Calu3 (cell line): ENCODE data around the gene RNF213. TPM values are rescaled to one million over a fixed set of nuclear protein-coding genes. Genes with fewer than 3 reads are reported as not detected.

Source experiments
- BruUV-seq: library from RNA; stranded (reverse); fragments of 400-500 nt; replicated peaks from 2 replicates; lab custom pipeline; 2021; lab: Mats Ljungman, UMichigan
- CTCF ChIA-PET: fragments of 300-600 bp; sonication (Branson Sonifier 250); formaldehyde crosslinking; loops from one replicate; lab custom pipeline; 2022; ENCODE audit warnings: antibody characterized with exemption; lab: Charles Lee
- DNase-seq: peaks from one replicate; pipeline ENCODE4 v3.0.0; 2022
- H3K27ac Mint-ChIP-seq: one replicate; pipeline ENCODE4 v1.8.0; 2022; ENCODE audit warnings: mixed read lengths; ENCODE audit not compliant: unreplicated experiment
- H3K27me3 Mint-ChIP-seq: one replicate; pipeline ENCODE4 v1.8.0; 2022; ENCODE audit warnings: mixed read lengths; ENCODE audit not compliant: unreplicated experiment
- H3K36me3 Mint-ChIP-seq: one replicate; pipeline ENCODE4 v1.8.0; 2022; ENCODE audit warnings: mild to moderate bottlenecking, moderate library complexity, mixed read lengths; ENCODE audit not compliant: insufficient read depth, unreplicated experiment
- H3K4me1 Mint-ChIP-seq: one replicate; pipeline ENCODE4 v1.8.0; 2022; ENCODE audit warnings: mild to moderate bottlenecking, low read depth, mixed read lengths; ENCODE audit not compliant: unreplicated experiment
- H3K4me3 Mint-ChIP-seq: one replicate; pipeline ENCODE4 v1.8.0; 2022; ENCODE audit warnings: mild to moderate bottlenecking, low read depth, moderate library complexity, mixed read lengths; ENCODE audit not compliant: unreplicated experiment
- H3K9me3 Mint-ChIP-seq: one replicate; pipeline ENCODE4 v1.8.0; 2022; ENCODE audit warnings: low read depth, mixed read lengths; ENCODE audit not compliant: unreplicated experiment
- CTCF ChIP-seq: fragments of 200-600 bp; IDR thresholded peaks from one replicate; pipeline ENCODE4 v1.8.0; 2022; ENCODE audit warnings: antibody characterized with exemption; ENCODE audit not compliant: unreplicated experiment
- intact Hi-C: fragments of 100-400 bp; cut with micrococcal nuclease; formaldehyde crosslinking; loops from one replicate; pipeline ENCODE4 v1.10.0; 2022; ENCODE audit not compliant: unreplicated experiment
- total RNA-seq: library from RNA; stranded (reverse); gene quantifications from 2 replicates; pipeline ENCODE4 v1.2.3, GENCODE V29; 2022

The RNF213 gene
- total RNA-seq, 1 experiment from 2014 or later: 221 TPM

- intact Hi-C loops: no loop called here
- Mint-ChIP-seq H3K27me3 (no peaks in the 10 kb centered on the region), H3K9me3 (no peaks in the 10 kb centered on the region), H3K4me3 (no peak overlapping the region), H3K36me3 (peaks cover 36% of the 10 kb centered on the region), H3K27ac (no peak overlapping the region), H3K4me1 (no peaks in the 10 kb centered on the region)
- no peak for TF ChIP-seq CTCF
- CTCF ChIA-PET: no interaction called here
- no TSS peak for BruUV-seq
- no peak for DNase-seq
Observed at GRCh38 chr17:80283116-80283852, 22.6 kb downstream of the RNF213 start.

GRCh38 chr17:80284631-80285030, 24.0 kb downstream of the RNF213 start:
- no TSS peak for BruUV-seq
- TF ChIP-seq CTCF: no peak
- H3K27me3 Mint-ChIP-seq: no peaks in the 10 kb centered on the region
- no peak for DNase-seq
- H3K9me3 Mint-ChIP-seq: no peaks in the 10 kb centered on the region
- H3K4me3 Mint-ChIP-seq: no peak overlapping the region
- no peak overlapping the region for H3K27ac Mint-ChIP-seq
- peaks cover 39% of the 10 kb centered on the region for H3K36me3 Mint-ChIP-seq
- intact Hi-C loops: no loop called here
- H3K4me1 Mint-ChIP-seq: no peaks in the 10 kb centered on the region
- CTCF ChIA-PET: interaction anchor here (0.7 kb wide), 1 partner anchor 13 kb away, joined by 4 read pairs; no protein-coding TSS in a partner anchor

- Mint-ChIP-seq H3K4me3 (no peak overlapping the region), H3K4me1 (no peaks in the 10 kb centered on the region), H3K27me3 (no peaks in the 10 kb centered on the region), H3K36me3 (peaks cover 40% of the 10 kb centered on the region), H3K9me3 (no peaks in the 10 kb centered on the region), H3K27ac (no peak overlapping the region)
- TF ChIP-seq CTCF: no peak
- CTCF ChIA-PET: interaction anchor here (0.6 kb wide), 1 partner anchor 267 kb away, joined by 4 read pairs; no protein-coding TSS in a partner anchor
- DNase-seq: no peak
- intact Hi-C loops: no loop called here
- no TSS peak for BruUV-seq
Observed at GRCh38 chr17:80285237-80285920, 24.7 kb downstream of the RNF213 start.

GRCh38 chr17:80286638-80286960, 25.9 kb downstream of the RNF213 start:
- H3K27ac Mint-ChIP-seq: no peak overlapping the region
- no peaks in the 10 kb centered on the region for H3K4me1 Mint-ChIP-seq
- no TSS peak for BruUV-seq
- TF ChIP-seq CTCF: no peak
- H3K36me3 Mint-ChIP-seq: peaks cover 40% of the 10 kb centered on the region
- CTCF ChIA-PET: no interaction called here
- no peaks in the 10 kb centered on the region for H3K27me3 Mint-ChIP-seq
- H3K9me3 Mint-ChIP-seq: no peaks in the 10 kb centered on the region
- no peak overlapping the region for H3K4me3 Mint-ChIP-seq
- no peak for DNase-seq
- intact Hi-C loops: no loop called here
